Measurements from ENCODE around the gene PGM3.

Gene PGM3

DNA sequence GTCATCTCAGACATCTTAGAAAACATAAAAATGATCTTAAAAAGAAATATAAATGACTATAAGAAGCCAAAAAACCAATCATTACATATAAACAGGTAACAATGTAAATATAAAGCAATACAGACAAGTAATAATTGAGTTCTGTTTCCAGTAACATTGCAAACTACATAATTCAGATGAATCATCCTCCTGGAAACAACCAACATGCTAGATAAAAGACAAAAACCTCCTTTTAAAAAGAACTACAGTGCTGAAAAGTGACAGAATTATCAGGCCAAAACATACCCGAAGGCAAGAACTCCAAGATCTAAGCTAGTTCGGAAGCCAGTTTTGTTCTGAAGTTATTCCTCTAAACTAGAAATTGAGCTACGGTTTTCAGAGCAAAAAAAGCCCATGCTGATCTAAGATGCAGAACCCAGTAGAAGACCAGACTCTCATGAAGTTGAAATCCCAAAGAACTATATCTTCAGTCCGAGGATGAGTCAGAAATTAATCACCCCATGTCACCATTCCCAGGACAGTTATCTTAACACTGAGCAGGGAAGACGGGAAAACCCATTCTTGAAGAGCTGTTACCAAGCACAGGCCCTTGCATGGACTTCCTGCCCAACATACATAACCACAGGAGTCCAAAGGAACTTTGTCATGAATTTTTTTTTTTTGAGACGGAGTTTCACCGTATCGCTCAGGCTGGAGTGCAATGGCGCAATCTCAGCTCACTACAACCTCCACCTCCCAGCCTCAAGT lies 9.8 kb downstream of the PGM3 start:
- no peak for DNase-seq (ENCODE audit: low read depth, low spot score)

- no peak for DNase-seq (ENCODE audit: low read depth, low spot score)
These were observed 11.0 kb downstream of the PGM3 start for GRCh38 chr6:83182114-83182513.

DNA sequence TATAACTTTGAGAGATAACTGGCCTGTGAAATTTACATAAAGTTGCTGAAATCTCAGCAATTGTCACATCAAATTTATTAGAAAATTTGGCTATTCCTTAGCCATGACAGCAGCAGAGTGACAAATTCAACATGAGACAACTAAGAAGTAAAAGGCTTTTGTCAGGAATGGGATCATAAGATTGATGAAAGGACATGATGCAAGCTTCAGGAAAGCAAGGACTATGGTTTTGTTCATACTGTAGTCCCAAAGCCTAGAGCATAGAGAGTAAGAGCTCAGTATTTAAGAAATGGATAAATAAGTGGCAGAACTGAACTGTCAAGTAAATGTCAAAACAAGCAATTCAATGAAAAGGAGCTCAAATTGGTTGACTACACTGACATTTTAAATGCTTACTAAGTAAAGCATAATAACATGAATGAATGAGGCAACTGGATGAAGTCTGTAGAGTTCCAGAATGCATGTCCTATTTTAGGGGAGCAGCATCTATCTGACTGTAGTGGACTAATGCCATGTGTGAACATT lies 12.6 kb downstream of the PGM3 start:
- DNase-seq (ENCODE audit: low read depth, low spot score) = no peak

DNA sequence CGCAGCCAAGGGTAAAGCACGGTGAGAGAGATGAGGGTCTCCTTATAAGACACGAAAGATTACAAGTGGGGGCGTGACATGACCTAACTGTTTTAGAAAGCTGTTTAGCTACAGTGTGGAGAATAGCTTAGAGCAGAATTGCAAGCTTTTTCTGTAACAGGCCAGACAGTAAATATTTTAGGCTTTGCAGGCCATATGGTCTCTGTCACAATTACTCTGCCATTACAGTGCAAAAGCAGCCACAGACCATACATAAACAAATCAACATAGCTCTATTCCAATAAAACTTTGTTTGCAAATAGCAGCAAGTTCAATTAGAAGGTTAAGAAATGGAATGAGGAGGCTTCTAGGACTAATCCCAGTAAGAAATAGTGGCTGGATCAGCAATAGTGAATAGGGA lies 16.8 kb downstream of the PGM3 start:
- DNase-seq (ENCODE audit: low read depth, low spot score) = no peak

- DNase-seq (ENCODE audit: low read depth, low spot score) = no peak
These were observed 23.6 kb downstream of the PGM3 start for GRCh38 chr6:83169511-83169910.

GRCh38 chr6:83169106-83169505 lies 24.0 kb downstream of the PGM3 start:
- no peak for DNase-seq (ENCODE audit: low read depth, low spot score)

DNA sequence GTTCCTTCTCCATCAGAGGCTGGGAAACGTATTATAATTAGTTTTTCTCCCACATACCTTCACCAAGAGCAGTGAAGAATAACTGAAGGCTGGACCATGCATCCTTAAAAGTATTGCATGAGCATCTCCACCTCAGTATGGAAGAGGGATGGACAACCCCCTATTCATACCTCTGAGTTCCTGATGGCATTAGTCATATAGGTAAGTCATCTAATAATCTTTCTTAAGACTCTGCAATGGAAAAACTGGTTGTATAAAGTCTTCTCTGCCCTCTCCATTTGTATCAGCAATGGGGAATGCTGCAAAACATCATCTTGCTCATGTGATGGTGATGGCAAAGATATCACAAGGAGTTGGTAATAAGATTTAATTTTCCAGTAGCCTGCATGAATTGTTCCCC lies 24.5 kb downstream of the PGM3 start:
- DNase-seq (ENCODE audit: low read depth, low spot score) = no peak

- no peak for DNase-seq (ENCODE audit: low read depth, low spot score)
These were observed 25.3 kb downstream of the PGM3 start for GRCh38 chr6:83167726-83168278.

- DNase-seq (ENCODE audit: low read depth, low spot score) = no peak
These were observed 32.9 kb downstream of the PGM3 start for GRCh38 chr6:83160167-83160566.

DNA sequence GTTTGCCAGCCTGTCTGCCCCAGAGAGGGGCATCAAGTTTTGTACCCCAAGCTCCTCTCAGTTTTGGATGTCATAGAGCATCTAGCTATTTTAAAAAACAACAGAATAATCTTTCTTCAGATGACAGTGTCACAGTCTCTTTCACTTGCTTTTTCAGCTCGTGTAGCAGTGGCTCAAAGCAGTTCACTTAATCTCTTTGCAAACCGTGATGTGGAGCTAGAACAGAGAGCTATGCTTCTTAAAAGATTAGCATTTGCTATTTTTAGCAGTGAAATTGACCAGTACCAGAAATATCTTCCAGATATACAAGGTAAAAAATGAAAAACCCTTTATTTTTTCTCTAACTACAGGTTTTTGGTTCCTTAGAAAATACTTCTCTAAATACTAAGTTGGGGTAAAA lies 37.3 kb downstream of the PGM3 start:
- DNase-seq (ENCODE audit: low read depth, low spot score) = no peak

DNA sequence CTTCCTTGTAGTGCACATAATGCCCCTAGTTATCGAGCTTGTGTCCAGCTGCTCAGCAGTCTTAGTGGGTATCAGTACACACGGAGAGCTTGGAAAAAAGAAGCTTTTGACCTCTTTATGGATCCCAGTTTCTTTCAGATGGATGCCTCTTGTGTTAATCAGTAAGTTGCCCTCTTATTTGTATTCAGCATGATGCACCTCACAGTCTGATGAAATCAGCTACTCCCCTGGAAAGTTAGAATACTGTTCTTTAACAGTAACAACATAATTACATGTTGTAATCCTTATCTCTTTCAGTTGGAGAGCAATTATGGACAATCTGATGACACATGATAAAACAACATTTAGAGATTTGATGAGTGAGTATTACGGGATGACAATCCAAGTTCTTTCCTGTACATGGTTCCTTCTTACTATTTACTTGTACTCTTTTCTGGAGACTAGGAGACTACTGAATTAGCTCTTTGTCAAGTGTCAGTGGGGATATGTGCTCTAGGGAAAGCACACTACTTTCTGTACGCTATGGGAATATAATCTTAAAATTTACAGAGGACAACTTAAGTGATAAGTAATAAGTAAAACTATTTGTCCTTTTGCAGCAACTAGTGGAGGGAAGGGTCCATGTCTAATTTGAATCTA lies 39.1 kb downstream of the PGM3 start:
- no peak for DNase-seq (ENCODE audit: low read depth, low spot score)

GRCh38 chr6:83152913-83153312 lies 40.2 kb downstream of the PGM3 start:
- DNase-seq (ENCODE audit: low read depth, low spot score) = no peak

DNA sequence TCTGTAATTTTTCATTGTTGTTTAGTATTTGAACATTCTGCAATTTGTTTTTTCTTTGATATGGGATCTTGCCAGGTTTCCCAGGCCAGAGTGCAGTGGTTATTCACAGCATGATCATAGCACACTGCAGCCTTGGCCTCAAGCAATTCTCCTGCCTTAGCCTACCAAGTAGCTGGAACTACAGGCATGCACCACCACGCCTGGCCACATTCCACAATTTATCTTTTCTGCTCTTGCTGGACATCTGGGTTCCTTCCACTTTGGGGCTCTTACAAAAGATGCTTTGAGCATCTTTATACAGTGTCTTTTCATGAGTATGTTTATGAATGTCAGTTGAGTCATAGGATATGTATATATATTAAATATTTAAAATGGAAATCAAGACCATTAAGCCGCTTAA lies 42.0 kb downstream of the PGM3 start:
- DNase-seq (ENCODE audit: low read depth, low spot score) = no peak

GRCh38 chr6:83138758-83139157 lies 54.3 kb downstream of the PGM3 start:
- DNase-seq (ENCODE audit: low read depth, low spot score) = no peak

- DNase-seq (ENCODE audit: low read depth, low spot score) = no peak
These were observed 54.8 kb downstream of the PGM3 start for GRCh38 chr6:83138118-83138722.

DNA sequence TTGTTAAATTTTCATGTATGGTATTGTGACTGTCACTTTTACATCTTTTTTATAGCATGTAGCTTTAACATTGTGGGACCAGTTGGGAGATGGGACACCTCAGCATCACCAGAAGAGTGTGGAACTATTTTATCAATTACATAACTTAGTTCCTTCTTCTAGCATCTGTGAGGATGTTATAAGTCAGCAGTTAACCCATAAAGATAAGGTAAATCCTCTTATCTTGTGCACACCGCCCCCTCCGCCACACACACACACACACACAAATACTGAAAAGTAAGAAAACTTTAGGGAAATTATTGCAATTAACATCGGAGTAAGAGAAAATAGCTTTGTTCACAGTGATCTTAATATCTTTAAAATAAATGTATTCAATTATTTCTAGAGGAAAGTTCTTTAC lies 60.9 kb downstream of the PGM3 start:
- DNase-seq (ENCODE audit: low read depth, low spot score) = no peak

GRCh38 chr6:83127976-83128375 lies 65.1 kb downstream of the PGM3 start:
- no peak for DNase-seq (ENCODE audit: low read depth, low spot score)

- DNase-seq (ENCODE audit: low read depth, low spot score) = no peak
These were observed 65.8 kb downstream of the PGM3 start for GRCh38 chr6:83127258-83127657.

DNA sequence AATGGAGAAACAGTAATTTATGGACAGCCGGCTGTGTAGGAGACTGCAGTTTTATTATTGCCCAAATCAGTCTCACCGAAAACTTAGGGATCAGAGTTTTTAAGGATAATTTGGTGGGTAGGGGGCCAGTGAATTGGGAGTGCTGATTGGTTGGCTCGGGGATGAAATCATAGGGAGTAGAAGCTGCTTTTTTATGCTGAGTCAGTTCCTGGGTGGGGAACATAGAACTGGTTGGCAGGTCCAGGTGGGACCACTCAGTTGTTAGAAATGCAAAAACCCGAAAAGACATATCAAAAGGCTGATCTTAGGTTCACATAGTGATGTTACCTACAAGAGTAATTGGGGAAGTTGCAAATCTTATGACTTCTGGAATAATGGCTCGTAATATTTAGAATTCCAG lies 66.3 kb downstream of the PGM3 start:
- DNase-seq (ENCODE audit: low read depth, low spot score) = no peak

DNA sequence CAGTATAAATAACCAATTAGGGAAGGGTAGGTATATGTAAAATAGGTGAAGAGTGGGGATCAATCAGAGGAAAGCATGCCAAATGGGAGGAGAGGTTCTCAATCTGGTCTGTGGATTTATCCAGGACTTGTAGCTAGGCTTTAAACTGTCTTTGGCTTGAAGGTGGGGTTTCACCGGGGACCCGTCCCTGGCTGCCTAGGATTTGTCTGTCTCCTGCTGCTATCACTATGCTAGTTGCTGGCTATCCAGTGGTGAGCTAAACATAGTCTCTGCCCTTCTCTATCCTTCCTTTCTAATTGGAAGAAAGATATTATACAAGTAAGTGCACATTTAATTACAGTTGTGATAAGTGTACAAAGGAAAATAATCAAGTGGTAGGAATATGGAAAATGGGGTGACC lies 66.8 kb downstream of the PGM3 start:
- no peak for DNase-seq (ENCODE audit: low read depth, low spot score)

- DNase-seq (ENCODE audit: low read depth, low spot score) = no peak
These were observed 67.6 kb downstream of the PGM3 start for GRCh38 chr6:83125425-83125824.

GRCh38 chr6:83124553-83124952 lies 68.5 kb downstream of the PGM3 start:
- DNase-seq (ENCODE audit: low read depth, low spot score) = no peak
